ENCODE measurements around the gene PIH1D1. TPM values are rescaled to one million over a fixed set of nuclear protein-coding genes. Genes with fewer than 3 reads are reported as not detected.
A peak's percentile ranks its signal among the peaks of the same experiment; 100 is the strongest.

Gene PIH1D1
- total and polyA plus RNA-seq, 2 of the 13 experiments (the other 11 are each of a cell fraction or from before 2014, with no cell fraction given), result 110 to 137 TPM

- TF ChIP-seq SPEN (CRISPR knock-in tag; IDR thresholded peaks at IDR 0.05; ENCODE audit: low read depth) (peak; percentile 55), MXD3 (CRISPR knock-in tag; IDR thresholded peaks at IDR 0.05) (peak; percentile 78), MLX (CRISPR knock-in tag; IDR thresholded peaks at IDR 0.05) (no peak), ZNF414 (CRISPR knock-in tag; IDR thresholded peaks at IDR 0.05) (no peak), ZNF547 (CRISPR knock-in tag; IDR thresholded peaks at IDR 0.05) (no peak), E2F2 (CRISPR knock-in tag; IDR thresholded peaks at IDR 0.05; ENCODE audit: borderline replicate concordance) (0 out of 2 replicates have a peak, but pooled peaks have one; percentile 22), TAF1 (CRISPR knock-in tag; IDR thresholded peaks at IDR 0.05) (peak; percentile 41; the same call in 1 of the 2 replicates), ZNF224 (CRISPR knock-in tag; IDR thresholded peaks at IDR 0.05) (0 out of 2 replicates have a peak, but pooled peaks have one; percentile 14), SOX5 (CRISPR knock-in tag; IDR thresholded peaks at IDR 0.05; ENCODE audit: borderline replicate concordance) (peak; percentile 55), SIN3B (IDR thresholded peaks at IDR 0.05; ENCODE audit: low read length) (no peak), SRSF1 (optimal IDR thresholded peaks at IDR 0.05; ENCODE audit: low read depth, low read length) (peak; percentile 62), KDM3A (CRISPR knock-in tag; IDR thresholded peaks at IDR 0.05; ENCODE audit: low read depth) (peak; percentile 57; the same call in 1 of the 2 replicates), SP4 (CRISPR knock-in tag; IDR thresholded peaks at IDR 0.05) (peak; percentile 31; the same call in 1 of the 2 replicates), HDAC1 (CRISPR knock-in tag; IDR thresholded peaks at IDR 0.05) (0 out of 2 replicates have a peak, but pooled peaks have one; percentile 45), YY1 (IDR thresholded peaks at IDR 0.05; ENCODE audit: insufficient read depth, insufficient replicate concordance, low read depth, low read length) (peak; percentile 85), ZBTB49 (CRISPR knock-in tag; IDR thresholded peaks at IDR 0.05; ENCODE audit: borderline replicate concordance) (no peak), PHF8 (CRISPR knock-in tag; IDR thresholded peaks at IDR 0.05) (peak; percentile 55), ZBTB25 (CRISPR knock-in tag; IDR thresholded peaks at IDR 0.05) (0 out of 2 replicates have a peak, but pooled peaks have one; percentile 37), ZBTB4 (CRISPR knock-in tag; IDR thresholded peaks at IDR 0.05; ENCODE audit: borderline replicate concordance) (peak; percentile 46; the same call in 1 of the 2 replicates), STAG1 (CRISPR knock-in tag; IDR thresholded peaks at IDR 0.05) (0 out of 2 replicates have a peak, but pooled peaks have one; percentile 18)
Observed at GRCh38 chr19:49489601-49490167, 38.1 kb upstream of the PIH1D1 start (continued).
